HG03558 (cell line): Measurements from ENCODE around the gene RSPH1.
A peak's percentile ranks its signal among the peaks of the same experiment; 100 is the strongest.

Source experiments
- ATAC-seq: cut with Tn5 transposase; IDR thresholded peaks from one replicate; pipeline ENCODE4 v1.9.1; 2021; ENCODE audit warnings: moderate number of reproducible peaks; ENCODE audit not compliant: unreplicated experiment; ENCODE audit errors: extremely low read depth

RSPH1 gene

DNA sequence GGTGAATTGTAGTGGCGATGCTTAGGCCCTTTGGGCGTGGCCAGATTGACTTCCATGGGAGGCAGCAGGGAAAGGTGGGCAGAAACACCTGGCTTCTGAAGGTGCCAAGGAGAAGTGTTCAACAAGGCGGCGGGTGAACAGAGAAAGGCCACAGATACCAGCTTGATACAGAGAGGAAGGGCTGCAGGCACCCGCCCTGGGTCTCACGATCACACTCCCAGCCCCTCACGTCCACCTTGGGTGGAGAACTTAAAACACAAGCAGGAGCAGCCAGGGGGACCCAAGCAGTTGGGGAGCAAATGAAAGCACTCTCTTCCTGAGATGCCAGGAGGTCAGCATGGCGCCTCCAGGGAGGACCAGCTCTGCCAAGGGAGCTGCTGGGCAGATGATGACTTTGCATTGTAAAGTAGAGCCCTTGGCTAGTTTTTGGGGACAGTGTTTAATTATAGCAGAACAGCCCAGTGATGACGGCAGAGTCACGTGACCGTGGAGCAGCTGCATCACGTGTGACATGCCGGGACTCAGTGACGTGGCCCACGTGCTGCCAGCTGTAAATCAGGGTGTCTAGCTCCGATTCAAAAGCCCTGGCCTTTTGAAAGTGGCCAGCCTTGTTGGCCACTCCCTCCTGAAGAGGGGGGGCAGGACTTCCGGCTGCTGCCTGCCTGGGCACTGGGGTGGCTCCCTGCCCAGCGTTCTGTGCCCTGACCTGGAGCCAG lies 36.6 kb upstream of the RSPH1 start:
- ATAC-seq = no peak

DNA sequence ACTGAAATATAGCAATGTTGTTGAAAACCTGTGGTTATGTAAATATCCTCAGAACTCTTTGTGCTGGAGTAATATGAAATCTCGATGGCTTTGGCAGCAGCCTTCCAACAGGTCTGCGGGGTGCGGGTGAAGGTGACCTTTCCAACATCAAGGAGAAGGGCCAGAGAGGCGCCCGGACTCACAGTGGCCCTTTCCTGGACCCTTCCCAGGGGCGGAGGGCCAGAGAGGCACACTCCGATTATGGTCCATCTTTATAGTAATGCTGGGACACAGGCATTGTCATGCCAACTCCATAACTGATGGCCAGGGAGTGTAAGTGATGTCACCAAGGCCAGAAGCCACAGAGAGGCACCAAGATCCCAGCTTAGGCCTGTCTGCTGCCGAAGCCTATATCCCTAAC lies 35.7 kb upstream of the RSPH1 start:
- no peak for ATAC-seq

DNA sequence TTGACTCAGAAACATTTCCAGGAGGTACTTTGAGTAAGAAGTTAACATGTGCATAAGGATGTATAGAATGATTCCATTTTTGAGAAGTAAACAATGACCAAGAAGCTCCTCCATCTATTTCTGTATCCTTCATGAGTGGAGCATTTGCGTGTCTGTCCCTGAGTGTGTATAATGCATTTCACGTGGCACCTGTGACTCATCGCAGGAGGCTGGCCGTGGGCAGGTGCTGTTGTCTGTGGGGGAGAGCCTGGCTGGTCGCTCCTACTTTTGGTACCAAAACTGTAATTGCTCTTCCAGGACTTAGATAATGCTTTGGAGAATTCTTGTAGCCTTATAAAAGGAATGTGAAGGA lies 34.1 kb upstream of the RSPH1 start:
- no peak for ATAC-seq

DNA sequence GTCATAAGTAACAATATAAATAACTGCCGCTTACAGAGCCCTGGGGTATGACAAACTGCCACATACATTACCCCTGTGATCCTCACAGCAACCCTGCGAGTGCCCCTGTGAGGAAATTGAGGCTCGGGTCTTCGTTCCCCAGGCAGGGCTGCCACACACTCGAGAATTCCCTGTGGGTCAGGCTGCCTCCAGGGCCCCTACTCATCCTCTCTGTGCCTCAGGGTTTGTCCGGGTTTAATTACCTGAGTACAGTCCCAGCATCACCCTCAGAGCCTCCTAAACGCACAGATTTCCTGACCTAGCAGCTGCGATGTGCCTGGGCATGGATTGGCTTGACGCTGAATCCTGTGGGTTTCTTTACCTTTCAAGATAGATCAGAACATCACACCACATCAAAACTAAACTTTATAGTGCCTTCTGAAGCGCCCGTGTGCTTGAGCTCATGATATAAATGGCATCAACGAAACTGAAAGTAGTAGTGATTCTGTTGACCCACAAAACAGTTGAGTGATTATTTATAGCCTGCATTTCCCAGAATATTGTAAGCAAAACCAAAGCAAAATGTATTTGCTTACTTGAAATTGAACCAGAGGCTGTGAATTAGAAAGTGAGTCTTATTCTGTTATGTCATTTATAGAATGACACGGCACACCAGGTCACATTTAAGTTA lies 31.6 kb upstream of the RSPH1 start:
- no peak for ATAC-seq

DNA sequence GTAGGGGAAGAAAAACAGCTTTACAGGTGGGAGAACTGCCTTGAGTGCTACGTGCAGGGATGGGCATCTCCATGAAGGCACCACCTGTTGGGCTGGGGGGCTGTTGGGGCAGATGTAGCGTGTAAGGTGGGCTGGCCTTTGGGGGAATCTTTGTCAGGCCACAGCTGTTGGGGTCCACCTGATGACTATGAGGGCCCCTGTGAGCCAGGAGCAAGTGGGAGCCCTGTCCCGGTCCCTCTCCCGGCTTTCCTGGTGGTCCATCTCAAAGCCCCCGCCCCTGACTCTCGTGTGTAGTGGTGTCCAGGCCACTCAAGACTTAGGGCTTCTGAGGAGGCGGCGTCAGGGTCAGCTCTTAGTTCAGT lies 31.1 kb upstream of the RSPH1 start:
- no peak for ATAC-seq

DNA sequence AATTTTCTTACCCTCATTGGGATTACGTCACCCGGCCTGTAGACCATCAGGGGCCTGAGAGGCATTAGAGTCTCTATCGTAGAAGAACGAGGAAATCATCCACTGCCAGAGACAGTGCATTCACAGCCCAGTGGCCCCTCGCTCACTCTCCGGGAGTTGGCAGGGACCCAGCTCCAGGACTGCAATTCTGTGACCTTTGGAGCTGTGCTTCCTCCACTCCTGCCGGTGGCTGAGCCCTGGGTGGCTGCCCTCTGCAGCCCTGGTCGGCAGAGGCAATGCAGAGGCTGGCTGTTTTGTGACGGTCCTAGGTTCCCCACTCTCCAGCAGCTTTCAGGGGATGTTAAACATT lies 30.3 kb upstream of the RSPH1 start:
- no peak for ATAC-seq

DNA sequence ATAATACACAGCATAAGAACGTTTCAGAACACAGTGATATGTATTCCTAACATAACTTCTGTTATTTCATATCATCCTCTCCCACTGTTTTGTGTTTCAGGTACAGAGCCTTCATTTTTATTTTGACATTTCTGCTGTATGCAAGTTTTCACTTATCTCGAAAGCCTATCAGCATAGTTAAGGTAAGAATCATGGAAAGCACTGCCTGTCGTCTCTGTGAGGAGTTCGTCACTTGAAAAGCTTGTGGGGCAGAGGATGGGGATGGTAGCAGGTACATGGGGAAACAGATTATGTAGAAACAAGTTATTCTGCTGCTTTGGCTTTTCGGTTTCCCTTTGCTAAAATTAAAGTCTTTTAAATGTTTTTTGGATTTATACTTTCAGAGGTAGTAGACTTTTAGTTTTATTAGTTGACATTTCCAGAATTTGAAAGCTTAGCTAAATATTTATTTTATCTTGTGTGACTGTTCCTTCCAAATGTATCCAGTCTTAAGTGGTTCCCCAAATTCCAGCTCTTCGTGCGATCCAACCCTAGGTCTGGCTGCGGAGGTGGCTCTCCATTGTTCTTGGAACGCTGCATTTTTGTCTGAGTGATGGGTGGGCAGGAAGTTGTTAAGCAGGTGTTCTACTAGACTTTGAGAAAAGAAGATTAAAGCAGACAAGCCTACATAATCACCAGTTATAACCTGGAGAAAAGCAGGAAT lies 29.8 kb upstream of the RSPH1 start:
- ATAC-seq = no peak

DNA sequence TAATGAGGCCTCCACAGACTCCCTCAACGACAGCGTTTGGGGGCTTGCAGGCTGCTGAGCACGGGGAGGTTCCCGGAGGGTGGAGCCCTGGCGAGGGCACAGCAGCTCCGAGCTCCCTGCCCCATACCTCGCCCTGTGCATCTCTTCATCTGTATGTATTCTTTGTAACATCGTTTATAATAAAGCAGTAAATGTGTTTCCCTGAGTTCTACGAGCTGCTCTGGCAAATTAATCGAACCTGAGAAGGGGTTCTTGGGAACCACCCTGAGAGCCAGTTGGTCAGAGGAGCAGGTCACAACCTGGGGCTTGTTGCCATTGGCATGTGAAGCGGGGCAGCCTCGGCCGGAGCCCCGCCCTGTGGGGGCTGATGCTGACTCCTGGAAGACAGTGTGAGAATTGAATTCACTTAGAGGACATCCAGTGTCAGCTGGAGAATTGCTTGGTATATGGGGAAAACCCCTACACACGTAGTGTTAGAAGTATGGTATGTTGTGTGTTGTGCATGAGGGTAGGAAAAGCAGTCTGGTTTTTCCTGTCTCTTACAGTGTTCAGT lies 29.1 kb upstream of the RSPH1 start:
- no peak for ATAC-seq

DNA sequence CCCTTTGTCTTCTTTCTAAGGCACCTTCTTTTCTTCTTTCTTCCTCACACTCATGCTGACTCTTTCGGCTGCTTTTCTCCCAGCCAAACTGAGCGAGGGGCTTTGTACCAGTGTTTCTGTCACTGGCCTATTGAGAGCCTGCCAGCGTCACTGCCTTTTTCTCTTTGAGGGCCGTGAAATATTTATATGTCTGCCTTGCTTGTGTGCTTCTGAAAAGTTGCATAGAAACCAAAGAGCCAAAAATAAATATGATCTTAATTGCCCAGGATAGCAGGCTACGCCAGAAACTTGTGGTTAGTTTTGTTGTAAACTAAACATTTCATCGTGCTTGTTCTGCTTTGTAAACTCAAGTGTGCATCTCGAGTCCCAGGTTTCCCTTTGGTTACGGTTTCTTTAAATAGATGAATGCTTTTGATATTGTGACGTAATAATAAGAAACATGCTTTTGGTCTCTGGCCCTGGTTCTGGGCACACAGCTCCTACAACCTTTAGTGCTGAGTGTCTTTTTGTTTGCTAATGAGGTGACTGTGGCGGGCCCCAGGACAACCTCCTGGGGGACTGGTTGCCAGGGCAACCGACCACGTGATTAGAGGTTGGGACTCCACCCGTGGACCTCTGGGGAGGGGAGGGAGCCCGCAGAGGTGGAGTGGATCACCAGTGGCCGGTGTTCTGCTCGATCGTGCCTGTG lies 28.5 kb upstream of the RSPH1 start:
- peak; percentile 52 for ATAC-seq

DNA sequence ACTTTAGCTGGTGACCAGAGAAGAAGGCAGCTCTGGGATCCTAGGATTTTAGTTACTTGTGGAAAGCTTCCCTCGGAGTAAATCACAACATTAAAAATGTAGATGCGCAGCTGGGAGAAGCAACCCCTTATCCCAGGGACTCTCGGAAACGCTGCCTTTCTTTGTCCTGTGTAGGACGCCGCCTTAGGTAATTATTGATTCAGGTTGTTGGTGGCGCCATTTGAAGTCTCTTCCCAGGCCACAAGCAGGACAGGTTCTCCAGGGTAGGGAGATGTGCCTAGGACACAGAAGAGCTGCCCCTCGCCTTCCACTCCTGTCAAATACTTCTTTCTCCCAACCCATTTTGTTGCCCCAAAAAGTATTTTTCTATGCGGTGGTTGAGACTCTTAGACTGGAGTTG lies 27.9 kb upstream of the RSPH1 start:
- no peak for ATAC-seq

DNA sequence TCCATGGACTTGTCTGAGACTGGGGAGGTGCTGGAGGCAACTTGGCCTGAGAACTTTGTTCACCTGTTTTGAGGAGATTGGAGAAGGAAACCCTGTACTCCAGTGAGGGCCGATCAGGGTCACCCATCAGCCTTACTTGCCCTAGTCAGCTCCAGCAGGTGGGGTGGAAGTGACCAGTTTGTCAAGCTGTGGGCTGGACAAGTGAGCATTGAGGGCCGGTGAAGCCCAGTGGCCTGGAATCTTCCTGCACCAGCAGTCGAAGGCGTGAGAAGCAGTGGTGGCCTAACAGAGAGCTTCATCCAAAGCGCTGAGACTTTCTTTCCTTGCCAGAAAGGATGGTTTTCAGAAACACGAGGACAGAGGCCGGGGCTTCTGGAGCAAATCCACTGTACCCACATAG lies 27.2 kb upstream of the RSPH1 start:
- no peak for ATAC-seq

DNA sequence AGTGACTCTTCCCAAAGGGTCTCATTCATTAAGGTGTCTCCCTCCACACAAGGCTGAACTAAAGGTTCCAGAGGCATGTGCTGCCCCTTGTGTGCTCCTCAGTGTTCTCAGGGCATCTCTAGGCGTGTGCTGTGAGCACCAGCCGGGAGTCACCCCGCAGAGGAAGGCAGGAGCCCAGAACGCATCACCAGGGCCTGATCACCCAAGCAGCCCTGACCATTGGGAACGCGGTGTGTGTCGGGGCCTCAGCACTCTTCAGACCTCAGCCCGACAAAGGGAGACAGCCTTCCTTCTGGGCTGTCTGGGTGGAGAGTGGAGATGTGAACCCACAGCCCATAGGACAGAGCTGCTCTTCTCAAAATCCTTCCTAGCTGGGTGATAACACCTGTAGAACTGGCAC lies 26.7 kb upstream of the RSPH1 start:
- no peak for ATAC-seq

DNA sequence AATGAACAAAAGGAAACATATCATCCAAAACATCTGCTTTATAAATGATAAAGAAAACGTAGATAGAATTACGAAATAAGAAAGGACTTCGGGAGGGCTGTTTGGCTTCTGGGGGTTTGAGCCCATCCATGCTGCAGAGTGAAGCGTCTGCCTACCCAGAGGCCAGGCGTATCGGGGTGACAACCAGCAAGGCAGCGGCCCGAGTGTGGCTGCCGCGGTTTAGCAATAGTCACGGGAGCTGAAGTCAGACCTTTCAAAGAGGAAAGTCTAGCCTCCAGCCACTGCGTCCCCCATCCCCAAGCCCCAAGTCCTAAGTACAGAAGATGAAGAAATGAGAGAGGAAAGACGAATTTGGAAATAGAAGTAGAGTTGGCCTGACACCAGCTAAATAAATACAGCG lies 26.2 kb upstream of the RSPH1 start:
- ATAC-seq = no peak

DNA sequence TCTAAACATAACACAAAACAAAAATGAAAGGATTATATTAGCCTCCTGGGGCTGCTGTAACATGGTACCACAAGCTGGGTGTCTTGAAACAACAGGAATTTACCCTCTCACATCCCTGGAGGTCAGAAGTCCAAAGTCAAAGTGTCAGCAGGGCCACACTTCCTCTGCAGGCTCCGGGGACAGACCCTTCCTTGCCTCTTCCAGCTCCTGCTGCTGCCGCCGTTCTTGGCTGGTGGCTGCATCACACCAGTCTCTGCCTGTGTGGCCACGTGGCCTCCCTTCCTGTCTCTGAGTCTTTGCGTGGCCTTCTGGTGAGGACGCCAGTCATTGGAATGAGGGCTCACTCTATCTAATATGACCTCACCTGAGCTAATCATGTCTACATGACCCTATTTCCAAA lies 25.8 kb upstream of the RSPH1 start:
- no peak for ATAC-seq

DNA sequence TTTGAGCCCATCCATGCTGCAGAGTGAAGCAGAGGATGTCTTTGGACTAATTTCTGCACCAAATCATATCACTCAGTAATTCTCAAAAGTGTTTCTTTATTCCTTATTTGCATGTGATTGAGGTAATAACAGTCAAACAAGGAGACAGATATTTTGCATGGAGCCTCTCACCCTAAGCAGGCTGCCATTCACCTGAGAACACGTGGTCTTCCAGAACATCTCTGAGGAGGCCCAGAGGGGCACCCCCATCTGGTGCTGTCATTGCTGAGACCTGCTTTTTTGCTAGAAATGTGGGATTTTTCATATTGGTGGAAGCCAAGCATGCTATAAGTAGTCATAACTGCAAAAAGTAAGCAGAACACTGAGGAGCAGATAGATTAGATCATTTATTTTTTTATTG lies 25.4 kb upstream of the RSPH1 start:
- no peak for ATAC-seq

DNA sequence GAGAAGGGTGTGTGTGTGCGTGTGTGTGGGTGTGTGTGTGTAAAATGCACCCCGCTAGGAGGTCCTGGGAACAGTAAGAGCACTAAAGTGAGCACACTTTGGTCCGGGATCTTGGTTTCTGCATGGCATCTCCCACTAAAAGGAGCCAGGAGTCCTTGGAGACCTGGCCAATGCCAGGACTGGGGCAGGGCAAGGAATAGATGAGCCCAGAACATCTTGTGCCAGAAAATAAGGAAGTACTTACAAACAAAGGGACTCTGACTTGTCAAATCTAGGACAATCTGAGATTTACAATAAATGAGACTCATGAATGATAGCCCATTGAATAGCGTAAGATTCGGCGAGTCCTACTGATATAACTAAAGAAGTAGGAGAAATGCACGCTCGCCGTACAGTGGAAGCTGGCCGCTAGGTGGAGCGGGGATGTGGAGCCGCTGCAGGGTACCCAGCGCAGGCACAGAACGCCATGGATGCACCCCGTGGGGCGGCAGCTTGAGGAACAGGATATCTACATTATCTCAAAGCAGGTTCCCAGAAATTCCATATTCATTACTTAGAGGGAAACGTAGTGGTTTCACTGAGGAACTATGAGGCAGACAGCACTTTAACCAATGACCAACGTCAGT lies 24.7 kb upstream of the RSPH1 start:
- ATAC-seq = no peak

DNA sequence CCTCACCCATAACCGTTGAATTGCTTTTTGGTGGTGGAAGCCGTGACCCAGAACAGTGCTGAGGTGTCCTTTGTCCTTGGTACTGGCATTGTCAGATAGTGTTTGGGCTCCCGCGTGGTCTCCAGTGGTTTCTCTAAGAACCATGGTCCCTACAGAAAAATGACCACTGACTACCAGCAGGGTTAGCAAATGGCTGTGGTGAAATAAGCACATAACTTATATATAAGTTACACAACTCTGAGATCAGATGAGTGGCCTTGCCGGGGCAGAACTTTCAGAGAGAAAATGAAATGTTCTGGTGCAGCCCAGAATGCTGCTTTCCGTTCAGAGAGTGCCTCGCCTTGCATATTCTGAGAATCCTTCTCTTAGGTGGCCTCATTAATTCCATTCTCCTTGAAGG lies 22.6 kb upstream of the RSPH1 start:
- ATAC-seq = no peak

DNA sequence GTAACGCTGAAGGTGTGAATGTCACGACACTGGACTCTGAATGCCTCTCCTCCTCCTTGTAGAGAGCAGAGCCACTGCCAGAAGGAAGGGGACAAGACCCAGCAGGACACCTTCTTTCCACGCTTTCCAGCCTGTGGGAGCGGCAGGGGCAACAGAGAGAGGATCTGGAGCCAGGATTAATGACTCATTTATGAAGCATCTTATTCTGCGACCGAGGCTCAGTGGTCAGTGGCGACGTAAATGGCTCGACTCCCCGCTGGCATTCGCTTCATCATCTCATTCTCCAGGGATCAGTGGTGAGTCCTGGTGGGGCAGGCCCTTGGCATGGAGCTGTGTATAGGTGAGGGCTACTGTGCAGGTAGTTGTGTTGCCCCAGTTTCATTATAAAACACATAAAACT lies 22.2 kb upstream of the RSPH1 start:
- no peak for ATAC-seq

DNA sequence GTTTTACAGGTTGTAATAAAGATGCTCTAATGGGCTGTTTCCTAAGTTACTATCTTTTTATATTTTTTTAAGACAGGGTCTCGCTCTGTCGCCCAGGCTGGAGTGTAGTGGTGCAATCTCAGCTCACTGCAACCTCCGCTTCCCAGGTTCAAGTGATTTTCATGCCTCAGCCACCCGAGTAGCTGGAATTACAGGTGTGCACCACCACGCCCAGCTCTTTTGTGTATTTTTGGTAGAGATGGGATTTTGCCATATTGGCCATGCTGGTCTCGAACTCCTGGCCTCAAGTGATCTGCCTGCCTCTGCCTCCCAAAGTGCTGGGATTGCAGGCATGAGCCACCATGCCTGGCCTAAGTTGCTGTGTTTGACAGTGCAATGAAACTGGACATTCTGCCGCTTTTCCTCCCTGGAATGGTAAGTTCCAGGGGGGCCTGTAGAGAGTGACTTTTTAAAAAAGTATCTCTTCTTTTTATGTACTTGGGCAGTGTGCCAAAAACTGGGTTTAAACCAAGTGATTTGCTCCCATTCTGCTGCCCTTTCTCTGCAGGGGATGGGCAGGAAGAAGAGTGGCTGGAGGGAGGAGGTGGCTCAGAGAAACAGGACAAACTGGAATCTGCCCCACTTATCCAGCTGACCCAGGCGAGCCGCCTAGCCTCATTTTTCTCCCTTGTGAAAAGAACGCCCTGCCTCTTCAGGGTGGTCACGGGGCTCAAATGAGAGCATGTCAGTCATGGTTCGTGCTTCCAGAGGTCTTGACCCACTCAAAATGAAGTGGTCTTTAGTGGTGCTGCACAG lies 19.9 kb upstream of the RSPH1 start:
- no peak for ATAC-seq

DNA sequence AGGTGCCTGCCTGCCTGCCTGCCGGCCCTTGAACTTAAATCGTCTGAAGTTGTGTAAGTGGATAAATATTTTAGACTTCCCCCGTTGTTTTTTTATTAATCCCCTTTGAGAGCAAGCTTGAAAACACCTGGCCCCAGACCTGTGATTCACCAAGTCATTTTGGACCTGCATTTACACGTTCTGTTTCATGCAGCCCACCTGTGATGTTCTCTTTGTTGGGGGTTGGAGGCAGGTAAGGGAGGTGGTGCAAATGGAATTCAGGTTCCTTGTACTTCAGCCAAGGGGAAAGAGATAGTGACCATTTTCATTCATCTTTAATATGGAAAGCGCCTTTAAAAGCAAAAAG lies 18.8 kb upstream of the RSPH1 start:
- no peak for ATAC-seq
